CD14-positive monocyte (primary cell): ENCODE results near the gene BRD3OS. TPM values are rescaled to one million over a fixed set of nuclear protein-coding genes. Genes with fewer than 3 reads are reported as not detected.

ENCODE experiments used
- DNase-seq, 3 donors: peaks; one replicate each; pipeline ENCODE4 v3.0.0-alpha.2; 2011 to 2022
- H2AFZ ChIP-seq: 2 replicates; pipeline ENCODE4 v1.6.0; 2012; ENCODE audit warnings: mild to moderate bottlenecking, low read depth, low read length, inconsistent platforms; ENCODE audit not compliant: insufficient read depth, poor library complexity, severe bottlenecking
- H3K27ac ChIP-seq, 2 donors: 1 replicate in 1 of 2; 2 replicates in 1 of 2; pipeline ENCODE4 v1.5.1; 2012 to 2013; ENCODE audit warnings: low read length in 2 of 2, control low read depth in 1 of 2, inconsistent platforms in 1 of 2, low read depth in 1 of 2, mild to moderate bottlenecking in 1 of 2
- H3K27me3 ChIP-seq, 2 donors: one replicate each; pipeline versions ENCODE4 v1.6.0 to v1.6.1; 2011 to 2013; ENCODE audit warnings: low read length in 2 of 2; ENCODE audit not compliant: control insufficient read depth in 2 of 2, insufficient read depth in 2 of 2
- H3K36me3 ChIP-seq, 2 donors: replicated peaks in 1 of 2; 1 replicate in 1 of 2; 2 replicates in 1 of 2; pipeline versions ENCODE4 v1.5.1 to v1.6.1; 2012 to 2013; ENCODE audit warnings: low read length in 2 of 2, control low read depth in 1 of 2, inconsistent platforms in 1 of 2, mild to moderate bottlenecking in 1 of 2; ENCODE audit not compliant: insufficient read depth in 2 of 2, control insufficient read depth in 1 of 2
- H3K4me1 ChIP-seq, 2 donors: 1 replicate in 1 of 2; 2 replicates in 1 of 2; pipeline versions ENCODE4 v1.5.1 to v1.6.1; 2012 to 2013; ENCODE audit warnings: low read length in 2 of 2, control low read depth in 1 of 2, inconsistent platforms in 1 of 2, mild to moderate bottlenecking in 1 of 2, moderate library complexity in 1 of 2; ENCODE audit not compliant: insufficient read depth in 2 of 2, control insufficient read depth in 1 of 2
- H3K4me2 ChIP-seq: replicated peaks from 2 replicates; pipeline ENCODE3; 2012; ENCODE audit warnings: low read length, moderate library complexity, mild to moderate bottlenecking; ENCODE audit not compliant: poor library complexity, severe bottlenecking; ENCODE audit errors: extremely low read depth
- H3K4me3 ChIP-seq, 3 experiments: fragments of 200-600 bp in 1 of 3; sonication (generic) in 1 of 3; replicated peaks in 1 of 3; 1 replicate in 2 of 3; 2 replicates in 1 of 3; pipeline ENCODE4 v1.5.1; 2011 to 2013; ENCODE audit warnings: low read length in 3 of 3, mild to moderate bottlenecking in 3 of 3, control low read depth in 2 of 3, low read depth in 2 of 3, inconsistent platforms in 1 of 3, moderate library complexity in 1 of 3
- H3K79me2 ChIP-seq: 2 replicates; pipeline ENCODE4 v1.6.0; 2012; ENCODE audit warnings: mild to moderate bottlenecking, control low read depth, inconsistent platforms, low read length, moderate library complexity; ENCODE audit not compliant: insufficient read depth
- H3K9ac ChIP-seq: 2 replicates; pipeline ENCODE4 v1.6.0; 2017; ENCODE audit warnings: low read length, mild to moderate bottlenecking; ENCODE audit not compliant: insufficient read depth, poor library complexity, severe bottlenecking
- H3K9me3 ChIP-seq, 2 donors: replicated peaks in 1 of 2; 1 replicate in 1 of 2; 2 replicates in 1 of 2; pipeline versions ENCODE4 v1.5.1 to v1.6.1; 2012 to 2013; ENCODE audit warnings: low read length in 2 of 2, control low read depth in 1 of 2; ENCODE audit not compliant: control insufficient read depth in 1 of 2, insufficient read depth in 1 of 2
- H4K20me1 ChIP-seq: 2 replicates; pipeline ENCODE4 v1.6.0; 2012; ENCODE audit warnings: mild to moderate bottlenecking, low read length, control low read depth, moderate library complexity; ENCODE audit not compliant: insufficient read depth
- H3K27ac Mint-ChIP-seq, 7 donors: one replicate each; pipeline ENCODE4 v1.8.0; 2020; ENCODE audit warnings: mild to moderate bottlenecking in 7 of 7, mixed read lengths in 7 of 7, moderate library complexity in 6 of 7, inconsistent platforms in 2 of 7
- H3K27me3 Mint-ChIP-seq, 3 donors: one replicate each; pipeline ENCODE4 v1.8.0; 2021 to 2022; ENCODE audit warnings: low read depth in 3 of 3, mild to moderate bottlenecking in 3 of 3, mixed read lengths in 3 of 3, moderate library complexity in 3 of 3, inconsistent platforms in 1 of 3
- H3K36me3 Mint-ChIP-seq, 2 donors: one replicate each; pipeline ENCODE4 v1.8.0; 2020; ENCODE audit warnings: mixed read lengths in 2 of 2, inconsistent platforms in 1 of 2, mild to moderate bottlenecking in 1 of 2
- H3K4me1 Mint-ChIP-seq: one replicate; pipeline ENCODE4 v1.8.0; 2020; ENCODE audit warnings: mild to moderate bottlenecking, mixed read lengths
- H3K4me3 Mint-ChIP-seq, 2 donors: one replicate each; pipeline ENCODE4 v1.8.0; 2020; ENCODE audit warnings: mild to moderate bottlenecking in 2 of 2, mixed read lengths in 2 of 2, moderate library complexity in 1 of 2
- H3K9me3 Mint-ChIP-seq, 7 donors: one replicate each; pipeline ENCODE4 v1.8.0; 2020 to 2022; ENCODE audit warnings: mixed read lengths in 7 of 7, mild to moderate bottlenecking in 6 of 7, moderate library complexity in 6 of 7, inconsistent platforms in 2 of 7
- CTCF ChIP-seq: fragments of 200-600 bp; IDR thresholded peaks from one replicate; pipeline ENCODE4 v1.8.0; 2022; ENCODE audit warnings: antibody characterized with exemption, mild to moderate bottlenecking
- WGBS: methylation state at CpG from one replicate; pipeline ENCODE4 v1.1.5; 2013; ENCODE audit warnings: missing lambda C conversion rate; ENCODE audit not compliant: insufficient coverage; 5-methylcytosine and 5-hydroxymethylcytosine counted together
- intact Hi-C, 2 donors: fragments of 100-400 bp; cut with micrococcal nuclease; formaldehyde crosslinking; loops; one replicate each; pipeline versions ENCODE4 v1.15.0 to v1.15.1; 2023
- polyA plus RNA-seq, 3 donors: library from polyadenylated mRNA; depleted of rRNA in 1 of 3; unstranded in 2 of 3; stranded (reverse) in 1 of 3; fragments of 300-500 nt in 2 of 3; fragments of >200 nt in 1 of 3; fragmentation: Illumina TruSeq in 2 of 3; gene quantifications; 1 replicate in 2 of 3; 2 replicates in 1 of 3; pipeline ENCODE4 v1.2.3, GENCODE V29; 2012 to 2021

Gene BRD3OS
- polyA plus RNA-seq, 3 donors: 2.9 to 6.8 (median 6.6) TPM

GRCh38 chr9:134002796-134003195 is 22.5 kb upstream of the BRD3OS start:
- Mint-ChIP-seq H3K9me3 (no peaks in the 10 kb centered on the region), H3K4me1 (no peaks in the 10 kb centered on the region), H3K36me3 (no peaks in the 10 kb centered on the region), H3K27ac (peak overlapping the region in 1 of 7 donors; percentile 43), H3K27me3 (peaks cover 1 to 13% (median 3%) of the 10 kb centered on the region in 3 donors), H3K4me3 (no peak overlapping the region)
- no peak overlapping the region for H3K4me2 ChIP-seq
- H3K4me3 ChIP-seq: no peak overlapping the region
- H2AFZ ChIP-seq: no peak overlapping the region
- no peak overlapping the region for H3K9ac ChIP-seq
- no peaks in the 10 kb centered on the region for H3K9me3 ChIP-seq
- TF ChIP-seq CTCF: no peak
- WGBS: 90% methylated on average over 2 of the region's 2 CpGs
- H3K79me2 ChIP-seq: no peaks in the 10 kb centered on the region
- no peak for DNase-seq
- no peaks in the 10 kb centered on the region for H3K36me3 ChIP-seq
- H3K27me3 ChIP-seq: no peaks in the 10 kb centered on the region
- no peak overlapping the region for H3K27ac ChIP-seq
- H3K4me1 ChIP-seq: no peaks in the 10 kb centered on the region
- H4K20me1 ChIP-seq: no peaks in the 10 kb centered on the region
- intact Hi-C loops: no loop called here

DNA sequence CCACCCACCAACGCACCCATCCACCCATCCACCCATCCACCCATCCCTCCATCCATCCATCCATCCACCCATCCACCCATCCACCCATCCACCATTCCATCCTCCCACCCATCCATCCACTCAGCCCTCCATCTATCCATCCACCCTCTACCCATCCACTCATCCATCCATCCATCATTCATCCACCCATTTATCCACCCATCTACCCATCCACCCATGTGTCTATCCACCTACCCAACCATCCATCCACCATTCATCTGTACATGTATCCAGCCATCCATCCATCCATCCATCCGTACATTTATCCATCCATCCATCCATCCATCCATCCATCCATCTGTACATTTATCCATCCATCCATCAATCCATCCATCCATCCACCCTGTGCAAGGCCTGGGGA is 22.0 kb upstream of the BRD3OS start:
- no peaks in the 10 kb centered on the region for H3K27me3 ChIP-seq
- H3K27ac Mint-ChIP-seq: peak overlapping the region in 1 of 7 donors; percentile 15
- H3K4me1 ChIP-seq: no peaks in the 10 kb centered on the region
- H3K4me1 Mint-ChIP-seq: no peaks in the 10 kb centered on the region
- no peaks in the 10 kb centered on the region for H3K36me3 ChIP-seq
- H3K27ac ChIP-seq: no peak overlapping the region
- no peaks in the 10 kb centered on the region for H4K20me1 ChIP-seq
- no peak overlapping the region for H3K4me2 ChIP-seq
- no peak overlapping the region for H3K9ac ChIP-seq
- H3K9me3 ChIP-seq: no peaks in the 10 kb centered on the region
- no peak overlapping the region for H3K4me3 Mint-ChIP-seq
- H3K27me3 Mint-ChIP-seq: peaks cover 1 to 16% (median 5%) of the 10 kb centered on the region in 3 donors
- H3K79me2 ChIP-seq: no peaks in the 10 kb centered on the region
- H3K4me3 ChIP-seq: no peak overlapping the region
- TF ChIP-seq CTCF: no peak
- H2AFZ ChIP-seq: no peak overlapping the region
- no peaks in the 10 kb centered on the region for H3K9me3 Mint-ChIP-seq
- no peak for DNase-seq
- H3K36me3 Mint-ChIP-seq: no peaks in the 10 kb centered on the region
- intact Hi-C loops: no loop called here
- 83% methylated on average over 1 of the region's 2 CpGs for WGBS
